IPS-18a (cell line): ENCODE results near the gene NDUFS1.
"Not testable (repeated sequence)": the region's sequence is repeated elsewhere in the genome, so short reads cannot be mapped to it uniquely, and the experiment has no call there.

Experiments
- H3K27ac ChIP-seq: one replicate; pipeline ENCODE4 v1.5.1; 2013; ENCODE audit warnings: low read length
- H3K27me3 ChIP-seq: one replicate; pipeline ENCODE4 v1.6.1; 2013; ENCODE audit warnings: mild to moderate bottlenecking, low read length; ENCODE audit not compliant: control insufficient read depth, insufficient read depth
- H3K36me3 ChIP-seq: one replicate; pipeline ENCODE4 v1.6.1; 2013; ENCODE audit warnings: low read depth, low read length; ENCODE audit not compliant: control insufficient read depth
- H3K4me1 ChIP-seq: one replicate; pipeline ENCODE4 v1.6.1; 2013; ENCODE audit warnings: low read depth, low read length; ENCODE audit not compliant: control insufficient read depth
- H3K4me3 ChIP-seq: one replicate; pipeline ENCODE4 v1.5.1; 2013; ENCODE audit warnings: low read length
- H3K9ac ChIP-seq: one replicate; pipeline ENCODE4 v1.6.1; 2013; ENCODE audit warnings: mild to moderate bottlenecking, low read length, moderate library complexity
- H3K9me3 ChIP-seq: one replicate; pipeline ENCODE4 v1.6.1; 2013; ENCODE audit warnings: low read depth, low read length; ENCODE audit not compliant: control insufficient read depth

The NDUFS1 gene

GRCh38 chr2:206125901-206126300, 33.3 kb downstream of the NDUFS1 start:
- no peak overlapping the region for H3K27ac ChIP-seq
- H3K4me3 ChIP-seq = no peak overlapping the region

GRCh38 chr2:206122569-206122968, 36.7 kb downstream of the NDUFS1 start:
- H3K27ac ChIP-seq, H3K4me1 ChIP-seq, H3K27me3 ChIP-seq, H3K4me3 ChIP-seq, H3K9me3 ChIP-seq, H3K9ac ChIP-seq: not testable (repeated sequence)
- peaks cover 58% of the 10 kb centered on the region for H3K36me3 ChIP-seq

More at GRCh38 chr2:206125901-206126300, 33.3 kb downstream of the NDUFS1 start:
- Histone ChIP-seq H3K9ac (no peak overlapping the region), H3K36me3 (peaks cover 67% of the 10 kb centered on the region), H3K4me1 (no peaks in the 10 kb centered on the region), H3K27me3 (no peaks in the 10 kb centered on the region), H3K9me3 (no peaks in the 10 kb centered on the region)

GRCh38 chr2:206116278-206116677, 43.0 kb downstream of the NDUFS1 start:
- no peak overlapping the region for H3K9ac ChIP-seq
- no peak overlapping the region for H3K27ac ChIP-seq
- H3K9me3 ChIP-seq = no peaks in the 10 kb centered on the region
- no peak overlapping the region for H3K4me3 ChIP-seq
- no peaks in the 10 kb centered on the region for H3K4me1 ChIP-seq
- H3K27me3 ChIP-seq = no peaks in the 10 kb centered on the region
- H3K36me3 ChIP-seq = peaks cover 13% of the 10 kb centered on the region

- H3K4me3 ChIP-seq = no peak overlapping the region
- no peaks in the 10 kb centered on the region for H3K27me3 ChIP-seq
- H3K36me3 ChIP-seq = peaks cover 3% of the 10 kb centered on the region
- H3K9me3 ChIP-seq = no peaks in the 10 kb centered on the region
- no peak overlapping the region for H3K27ac ChIP-seq
- no peak overlapping the region for H3K9ac ChIP-seq
- H3K4me1 ChIP-seq = no peaks in the 10 kb centered on the region
These were observed 44.1 kb downstream of the NDUFS1 start for GRCh38 chr2:206115026-206115578.

- Histone ChIP-seq H3K27me3 (no peaks in the 10 kb centered on the region), H3K9me3 (no peaks in the 10 kb centered on the region), H3K36me3 (no peaks in the 10 kb centered on the region), H3K27ac (no peak overlapping the region), H3K4me3 (no peak overlapping the region), H3K4me1 (no peaks in the 10 kb centered on the region), H3K9ac (no peak overlapping the region)
These were observed 46.2 kb downstream of the NDUFS1 start for GRCh38 chr2:206112846-206113547.

- Histone ChIP-seq H3K9ac (no peak overlapping the region), H3K9me3 (no peaks in the 10 kb centered on the region), H3K36me3 (no peaks in the 10 kb centered on the region), H3K27me3 (no peaks in the 10 kb centered on the region), H3K27ac (no peak overlapping the region), H3K4me1 (no peaks in the 10 kb centered on the region), H3K4me3 (no peak overlapping the region)
These were observed 47.1 kb downstream of the NDUFS1 start for GRCh38 chr2:206112108-206112507.

GRCh38 chr2:206108713-206109112, 50.5 kb downstream of the NDUFS1 start:
- no peaks in the 10 kb centered on the region for H3K36me3 ChIP-seq
- no peak overlapping the region for H3K4me3 ChIP-seq
- H3K9me3 ChIP-seq = no peaks in the 10 kb centered on the region
- H3K27me3 ChIP-seq = no peaks in the 10 kb centered on the region
- no peak overlapping the region for H3K27ac ChIP-seq
- H3K9ac ChIP-seq = no peak overlapping the region
- H3K4me1 ChIP-seq = no peaks in the 10 kb centered on the region

- no peak overlapping the region for H3K27ac ChIP-seq
- H3K9ac ChIP-seq = no peak overlapping the region
- H3K4me3 ChIP-seq = no peak overlapping the region
- H3K27me3 ChIP-seq = no peaks in the 10 kb centered on the region
- no peaks in the 10 kb centered on the region for H3K9me3 ChIP-seq
- H3K36me3 ChIP-seq = no peaks in the 10 kb centered on the region
- H3K4me1 ChIP-seq = no peaks in the 10 kb centered on the region
These were observed 53.7 kb downstream of the NDUFS1 start for GRCh38 chr2:206105541-206105940.

- no peaks in the 10 kb centered on the region for H3K36me3 ChIP-seq
- H3K9me3 ChIP-seq = no peaks in the 10 kb centered on the region
- H3K9ac ChIP-seq = no peak overlapping the region
- H3K27me3 ChIP-seq = no peaks in the 10 kb centered on the region
- no peaks in the 10 kb centered on the region for H3K4me1 ChIP-seq
- no peak overlapping the region for H3K27ac ChIP-seq
- H3K4me3 ChIP-seq = no peak overlapping the region
These were observed 54.2 kb downstream of the NDUFS1 start for GRCh38 chr2:206105038-206105437.

- H3K9ac ChIP-seq, H3K27ac ChIP-seq, H3K27me3 ChIP-seq: not testable (repeated sequence)
These were observed 60.4 kb downstream of the NDUFS1 start for GRCh38 chr2:206098872-206099271.

GRCh38 chr2:206098471-206098870, 60.8 kb downstream of the NDUFS1 start:
- no peaks in the 10 kb centered on the region for H3K4me1 ChIP-seq
- no peaks in the 10 kb centered on the region for H3K36me3 ChIP-seq
- no peak overlapping the region for H3K9ac ChIP-seq
- H3K27me3 ChIP-seq = no peaks in the 10 kb centered on the region
- H3K4me3 ChIP-seq = no peak overlapping the region
- H3K27ac ChIP-seq = no peak overlapping the region
- no peaks in the 10 kb centered on the region for H3K9me3 ChIP-seq

More at GRCh38 chr2:206098872-206099271, 60.4 kb downstream of the NDUFS1 start:
- H3K4me3 ChIP-seq, H3K36me3 ChIP-seq, H3K9me3 ChIP-seq, H3K4me1 ChIP-seq: not testable (repeated sequence)

- Histone ChIP-seq H3K4me3 (no peak overlapping the region), H3K9ac (no peak overlapping the region), H3K27ac (no peak overlapping the region), H3K36me3 (no peaks in the 10 kb centered on the region), H3K4me1 (peaks cover 7% of the 10 kb centered on the region), H3K9me3 (no peaks in the 10 kb centered on the region), H3K27me3 (no peaks in the 10 kb centered on the region)
These were observed 62.4 kb downstream of the NDUFS1 start for GRCh38 chr2:206096876-206097275.
